ENCODE results near the gene RALGAPB.

DNA sequence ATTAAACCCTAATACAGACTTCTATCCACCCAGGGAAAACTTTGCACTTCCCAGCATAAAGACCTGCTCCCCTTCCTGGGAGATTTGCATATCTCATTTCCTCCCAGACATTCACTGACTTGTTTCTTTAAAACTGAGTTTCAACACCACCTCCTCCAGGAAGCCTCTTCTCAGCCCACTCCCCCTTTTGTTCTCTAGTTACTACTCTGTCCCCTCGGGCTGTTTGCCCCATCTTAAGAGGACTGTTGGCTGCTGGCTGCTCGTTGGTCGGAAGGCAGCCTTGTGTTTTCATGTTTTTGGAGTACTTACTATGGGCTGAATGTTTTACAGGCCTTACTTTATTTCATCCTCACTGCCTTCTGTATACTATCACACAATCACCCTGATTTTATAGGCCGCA lies 135.5 kb downstream of the RALGAPB start:
- TF ChIP-seq EGR1 (IDR thresholded peaks at IDR 0.05) = no peak
- no peak for TF ChIP-seq EP300 (IDR thresholded peaks at IDR 0.05; ENCODE audit: borderline replicate concordance)
- no peak for TF ChIP-seq RAD21 (IDR thresholded peaks at IDR 0.05; ENCODE audit: low read depth)
- no peak for TF ChIP-seq CEBPB (IDR thresholded peaks at IDR 0.05)
- TF ChIP-seq ZBTB7A (IDR thresholded peaks at IDR 0.05; ENCODE audit: low read depth) = no peak
- TF ChIP-seq, protein P1, sequence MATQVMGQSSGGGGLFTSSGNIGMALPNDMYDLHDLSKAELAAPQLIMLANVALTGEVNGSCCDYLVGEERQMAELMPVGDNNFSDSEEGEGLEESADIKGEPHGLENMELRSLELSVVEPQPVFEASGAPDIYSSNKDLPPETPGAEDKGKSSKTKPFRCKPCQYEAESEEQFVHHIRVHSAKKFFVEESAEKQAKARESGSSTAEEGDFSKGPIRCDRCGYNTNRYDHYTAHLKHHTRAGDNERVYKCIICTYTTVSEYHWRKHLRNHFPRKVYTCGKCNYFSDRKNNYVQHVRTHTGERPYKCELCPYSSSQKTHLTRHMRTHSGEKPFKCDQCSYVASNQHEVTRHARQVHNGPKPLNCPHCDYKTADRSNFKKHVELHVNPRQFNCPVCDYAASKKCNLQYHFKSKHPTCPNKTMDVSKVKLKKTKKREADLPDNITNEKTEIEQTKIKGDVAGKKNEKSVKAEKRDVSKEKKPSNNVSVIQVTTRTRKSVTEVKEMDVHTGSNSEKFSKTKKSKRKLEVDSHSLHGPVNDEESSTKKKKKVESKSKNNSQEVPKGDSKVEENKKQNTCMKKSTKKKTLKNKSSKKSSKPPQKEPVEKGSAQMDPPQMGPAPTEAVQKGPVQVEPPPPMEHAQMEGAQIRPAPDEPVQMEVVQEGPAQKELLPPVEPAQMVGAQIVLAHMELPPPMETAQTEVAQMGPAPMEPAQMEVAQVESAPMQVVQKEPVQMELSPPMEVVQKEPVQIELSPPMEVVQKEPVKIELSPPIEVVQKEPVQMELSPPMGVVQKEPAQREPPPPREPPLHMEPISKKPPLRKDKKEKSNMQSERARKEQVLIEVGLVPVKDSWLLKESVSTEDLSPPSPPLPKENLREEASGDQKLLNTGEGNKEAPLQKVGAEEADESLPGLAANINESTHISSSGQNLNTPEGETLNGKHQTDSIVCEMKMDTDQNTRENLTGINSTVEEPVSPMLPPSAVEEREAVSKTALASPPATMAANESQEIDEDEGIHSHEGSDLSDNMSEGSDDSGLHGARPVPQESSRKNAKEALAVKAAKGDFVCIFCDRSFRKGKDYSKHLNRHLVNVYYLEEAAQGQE (IDR thresholded peaks at IDR 0.05; ENCODE audit: low read depth) = no peak
- TF ChIP-seq TEAD4 (IDR thresholded peaks at IDR 0.05) = no peak
- TF ChIP-seq, protein P2, sequence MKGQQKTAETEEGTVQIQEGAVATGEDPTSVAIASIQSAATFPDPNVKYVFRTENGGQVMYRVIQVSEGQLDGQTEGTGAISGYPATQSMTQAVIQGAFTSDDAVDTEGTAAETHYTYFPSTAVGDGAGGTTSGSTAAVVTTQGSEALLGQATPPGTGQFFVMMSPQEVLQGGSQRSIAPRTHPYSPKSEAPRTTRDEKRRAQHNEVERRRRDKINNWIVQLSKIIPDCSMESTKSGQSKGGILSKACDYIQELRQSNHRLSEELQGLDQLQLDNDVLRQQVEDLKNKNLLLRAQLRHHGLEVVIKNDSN (IDR thresholded peaks at IDR 0.05) = no peak

All from Ishikawa (cell line).